Astrocyte (in vitro differentiated cells and primary cell): ENCODE data around the gene MYMK. TPM values are rescaled to one million over a fixed set of nuclear protein-coding genes. Genes with fewer than 3 reads are reported as not detected.

Experiments
- DNase-seq: peaks from one replicate; pipeline ENCODE4 v3.0.0-alpha.2; 2010; ENCODE audit warnings: low read depth
- FAIRE-seq: peaks from 2 replicates; lab custom pipeline; 2011; peaks lifted over from hg19 to GRCh38; lab: Jason Lieb, UNC
- H2AFZ ChIP-seq: 2 replicates; pipeline ENCODE4 v1.6.0; 2012; ENCODE audit warnings: low read depth, low read length, inconsistent platforms
- H3K27ac ChIP-seq: 2 replicates; pipeline ENCODE4 v1.5.1; 2011; ENCODE audit warnings: low read depth, low read length, inconsistent platforms
- H3K27me3 ChIP-seq: 2 replicates; pipeline ENCODE4 v1.6.0; 2011; ENCODE audit warnings: low read length, inconsistent platforms; ENCODE audit not compliant: insufficient read depth
- H3K36me3 ChIP-seq: 2 replicates; pipeline ENCODE4 v1.5.1; 2011; ENCODE audit warnings: low read length, inconsistent platforms; ENCODE audit not compliant: insufficient read depth
- H3K4me1 ChIP-seq: 2 replicates; pipeline ENCODE4 v1.5.1; 2011; ENCODE audit warnings: low read length, inconsistent platforms; ENCODE audit not compliant: insufficient read depth
- H3K4me2 ChIP-seq: 2 replicates; pipeline ENCODE4 v1.6.0; 2012; ENCODE audit warnings: low read length, inconsistent platforms
- H3K4me3 ChIP-seq: 2 replicates; pipeline ENCODE4 v1.5.1; 2011; ENCODE audit warnings: low read depth, mild to moderate bottlenecking, low read length, inconsistent platforms; ENCODE audit not compliant: insufficient read depth
- H3K79me2 ChIP-seq: 2 replicates; pipeline ENCODE4 v1.6.0; 2012; ENCODE audit warnings: mild to moderate bottlenecking, low read length, inconsistent platforms; ENCODE audit not compliant: insufficient read depth
- H3K9ac ChIP-seq: 2 replicates; pipeline ENCODE4 v1.6.0; 2012; ENCODE audit warnings: mild to moderate bottlenecking, low read length, inconsistent platforms
- H3K9me3 ChIP-seq: 2 replicates; pipeline ENCODE4 v1.5.1; 2012; ENCODE audit warnings: low read depth, mild to moderate bottlenecking, low read length, inconsistent platforms; ENCODE audit not compliant: insufficient read depth
- H4K20me1 ChIP-seq: 2 replicates; pipeline ENCODE4 v1.6.0; 2012; ENCODE audit warnings: low read length, inconsistent platforms; ENCODE audit not compliant: insufficient read depth
- H3K27ac Mint-ChIP-seq: one replicate; pipeline ENCODE4 v1.8.0; 2021; ENCODE audit warnings: mild to moderate bottlenecking, mixed read lengths; ENCODE audit not compliant: unreplicated experiment
- H3K27me3 Mint-ChIP-seq: one replicate; pipeline ENCODE4 v1.8.0; 2021; ENCODE audit warnings: low read depth, mixed read lengths; ENCODE audit not compliant: unreplicated experiment
- H3K36me3 Mint-ChIP-seq: one replicate; pipeline ENCODE4 v1.8.0; 2021; ENCODE audit warnings: low read depth, mixed read lengths; ENCODE audit not compliant: unreplicated experiment
- H3K4me1 Mint-ChIP-seq: one replicate; pipeline ENCODE4 v1.8.0; 2021; ENCODE audit warnings: low read depth, mixed read lengths; ENCODE audit not compliant: unreplicated experiment
- H3K4me3 Mint-ChIP-seq: one replicate; pipeline ENCODE4 v1.8.0; 2021; ENCODE audit warnings: mild to moderate bottlenecking, moderate library complexity, mixed read lengths; ENCODE audit not compliant: unreplicated experiment
- H3K9me3 Mint-ChIP-seq: one replicate; pipeline ENCODE4 v1.8.0; 2021; ENCODE audit warnings: mild to moderate bottlenecking, mixed read lengths; ENCODE audit not compliant: unreplicated experiment
- CTCF ChIP-seq: IDR thresholded peaks from 2 replicates; pipeline ENCODE4 v1.5.1; 2011; ENCODE audit warnings: low read depth, mild to moderate bottlenecking, inconsistent platforms, low read length, moderate library complexity; ENCODE audit not compliant: insufficient read depth
- EZH2 ChIP-seq: IDR thresholded peaks from 2 replicates; pipeline ENCODE4 v1.6.1; 2012; ENCODE audit warnings: mild to moderate bottlenecking, low read length, inconsistent platforms; ENCODE audit not compliant: insufficient read depth
- total RNA-seq: library from RNA; stranded (reverse); gene quantifications from 2 replicates; pipeline ENCODE4 v1.2.1, GENCODE V29; 2021

MYMK gene
- total RNA-seq, 1 donor from 2014 or later: not detected

GRCh38 chr9:133508046-133508445 lies 16.7 kb downstream of the MYMK start:
- DNase-seq (no peak), FAIRE-seq (no peak)
- Histone ChIP-seq H3K9me3 (no peaks in the 10 kb centered on the region), H3K79me2 (no peaks in the 10 kb centered on the region), H3K4me1 (peaks cover 25% of the 10 kb centered on the region), H4K20me1 (no peaks in the 10 kb centered on the region), H3K27me3 (peaks cover 4% of the 10 kb centered on the region), H3K36me3 (no peaks in the 10 kb centered on the region), H3K27ac (no peak overlapping the region), H3K4me3 (no peak overlapping the region), H2AFZ (no peak overlapping the region), H3K9ac (no peak overlapping the region), H3K4me2 (no peak overlapping the region)
- Mint-ChIP-seq H3K4me1 (peaks cover 14% of the 10 kb centered on the region), H3K36me3 (no peaks in the 10 kb centered on the region), H3K9me3 (peaks cover 3% of the 10 kb centered on the region), H3K27ac (no peak overlapping the region), H3K4me3 (no peak overlapping the region), H3K27me3 (peaks cover 12% of the 10 kb centered on the region)
- TF ChIP-seq EZH2 (no peak), CTCF (no peak)

GRCh38 chr9:133507246-133507965 lies 17.4 kb downstream of the MYMK start:
- Mint-ChIP-seq H3K4me3 (no peak overlapping the region), H3K9me3 (peaks cover 7% of the 10 kb centered on the region), H3K27me3 (peaks cover 13% of the 10 kb centered on the region), H3K36me3 (no peaks in the 10 kb centered on the region), H3K27ac (no peak overlapping the region), H3K4me1 (peaks cover 14% of the 10 kb centered on the region)
- H3K79me2 ChIP-seq: no peaks in the 10 kb centered on the region
- peaks cover 25% of the 10 kb centered on the region for H3K4me1 ChIP-seq
- FAIRE-seq: no peak
- no peaks in the 10 kb centered on the region for H4K20me1 ChIP-seq
- no peaks in the 10 kb centered on the region for H3K9me3 ChIP-seq
- H3K9ac ChIP-seq: no peak overlapping the region
- no peak overlapping the region for H3K4me3 ChIP-seq
- no peak overlapping the region for H3K27ac ChIP-seq
- H3K27me3 ChIP-seq: peaks cover 4% of the 10 kb centered on the region
- H2AFZ ChIP-seq: no peak overlapping the region
- peak overlapping the region; percentile 22 for H3K4me2 ChIP-seq
- TF ChIP-seq EZH2 (no peak), CTCF (no peak)
- no peaks in the 10 kb centered on the region for H3K36me3 ChIP-seq
- no peak for DNase-seq

- Histone ChIP-seq H3K4me3 (no peak overlapping the region), H2AFZ (no peak overlapping the region), H3K4me1 (peaks cover 25% of the 10 kb centered on the region), H4K20me1 (no peaks in the 10 kb centered on the region), H3K9ac (no peak overlapping the region), H3K9me3 (peaks cover 2% of the 10 kb centered on the region), H3K27me3 (peaks cover 4% of the 10 kb centered on the region), H3K36me3 (no peaks in the 10 kb centered on the region), H3K27ac (no peak overlapping the region), H3K4me2 (peak overlapping the region; percentile 22), H3K79me2 (no peaks in the 10 kb centered on the region)
- Mint-ChIP-seq H3K27me3 (peaks cover 14% of the 10 kb centered on the region), H3K9me3 (peaks cover 15% of the 10 kb centered on the region), H3K4me3 (no peak overlapping the region), H3K4me1 (peaks cover 14% of the 10 kb centered on the region), H3K27ac (no peak overlapping the region), H3K36me3 (no peaks in the 10 kb centered on the region)
- TF ChIP-seq EZH2 (no peak), CTCF (no peak)
- DNase-seq (peak; percentile 90), FAIRE-seq (no peak)
Observed at GRCh38 chr9:133506653-133507038, 18.1 kb downstream of the MYMK start.
